K562 (cell line): ENCODE results near the gene SMURF1. TPM values are rescaled to one million over a fixed set of nuclear protein-coding genes. Genes with fewer than 3 reads are reported as not detected.

Source experiments
- ATAC-seq: fragments of 200-7000 bp; cut with Tn5 transposase; 3 replicates; pipeline ENCODE4 v1.9.1; 2020; ENCODE audit warnings: moderate library complexity
- BruUV-seq: library from RNA; stranded (reverse); fragments of 400-500 nt; replicated peaks from 2 replicates; lab custom pipeline; 2021; lab: Mats Ljungman, UMichigan
- CTCF ChIA-PET: fragments of 300-600 bp; formaldehyde crosslinking; extraction: SDS; loops from one replicate; lab custom pipeline; 2021; ENCODE audit warnings: low intra/inter-chr PET ratio; lab: Yijun Ruan, JAX
- POLR2A ChIA-PET: fragments of 300-600, 350-650 bp; sonication (Branson Sonifier 250); formaldehyde crosslinking; extraction: SDS; loops from one replicate; lab custom pipeline; 2021; ENCODE audit warnings: antibody characterized with exemption, inconsistent platforms; lab: Yijun Ruan, JAX
- DNase-seq, 4 experiments: peaks; one replicate each; pipeline versions ENCODE4 v3.0.0 to v3.0.0-alpha.2; 2011 to 2018; ENCODE audit warnings: low spot score in 3 of 4, mixed read lengths in 3 of 4; ENCODE audit errors: extremely low read depth in 1 of 4
- FAIRE-seq: peaks from 2 replicates; lab custom pipeline; 2011; peaks lifted over from hg19 to GRCh38; lab: Jason Lieb, UNC
- H2AFZ ChIP-seq: 2 replicates; pipeline ENCODE4 v1.6.0; 2011; ENCODE audit warnings: low read depth, low read length, control low read depth, inconsistent platforms
- H3K27ac ChIP-seq: fragments of 200-600 bp; 3 replicates; pipeline ENCODE4 v1.8.0; 2011; ENCODE audit warnings: low read depth, mild to moderate bottlenecking, control low read depth, inconsistent platforms, low read length, moderate library complexity, mixed read lengths; ENCODE audit errors: extremely low read depth
- H3K27me3 ChIP-seq, 2 experiments: fragments of 300-600 bp in 1 of 2; 2 replicates in 1 of 2; 3 replicates in 1 of 2; pipeline versions ENCODE4 v1.6.0 to v1.8.0; 2011; ENCODE audit warnings: inconsistent platforms in 2 of 2, low read length in 2 of 2, mild to moderate bottlenecking in 1 of 2, mixed read lengths in 1 of 2, moderate library complexity in 1 of 2; ENCODE audit not compliant: control insufficient read depth in 2 of 2, insufficient read depth in 2 of 2
- H3K36me3 ChIP-seq: fragments of 300-600 bp; 3 replicates; pipeline ENCODE4 v1.8.0; 2011; ENCODE audit warnings: mild to moderate bottlenecking, low read length, inconsistent platforms; ENCODE audit not compliant: control insufficient read depth, insufficient read depth
- H3K4me1 ChIP-seq, 2 experiments: fragments of 200-600 bp in 1 of 2; replicated peaks in 1 of 2; 2 replicates in 1 of 2; 3 replicates in 1 of 2; pipeline versions ENCODE4 v1.5.1 to v1.8.0; 2011; ENCODE audit warnings: inconsistent platforms in 2 of 2, low read length in 2 of 2, mild to moderate bottlenecking in 1 of 2, mixed read lengths in 1 of 2, moderate library complexity in 1 of 2; ENCODE audit not compliant: control insufficient read depth in 2 of 2, insufficient read depth in 2 of 2
- H3K4me2 ChIP-seq: 2 replicates; pipeline ENCODE4 v1.6.1; 2011; ENCODE audit warnings: low read length, control low read depth, inconsistent platforms, mixed read lengths; ENCODE audit not compliant: insufficient read depth
- H3K4me3 ChIP-seq: fragments of 200-600 bp; sonication (generic), shearing (Covaris generic); 2 replicates; pipeline ENCODE4 v1.5.1; 2016; ENCODE audit warnings: control low read depth, inconsistent platforms
- H3K79me2 ChIP-seq: fragments of 200-600 bp; 3 replicates; pipeline ENCODE4 v1.8.0; 2011; ENCODE audit warnings: low read length, inconsistent platforms; ENCODE audit not compliant: control insufficient read depth, insufficient read depth
- H3K9ac ChIP-seq, 2 experiments: 2 replicates each; pipeline versions ENCODE4 v1.6.0 to v1.6.1; 2011; ENCODE audit warnings: low read depth in 2 of 2, low read length in 2 of 2, control low read depth in 1 of 2, inconsistent platforms in 1 of 2, mild to moderate bottlenecking in 1 of 2, mixed read lengths in 1 of 2; ENCODE audit not compliant: insufficient read depth in 1 of 2
- H3K9me1 ChIP-seq: one replicate; pipeline ENCODE4 v1.6.0; 2011; ENCODE audit warnings: inconsistent platforms, mild to moderate bottlenecking, low read length, moderate library complexity; ENCODE audit not compliant: control insufficient read depth, insufficient read depth
- H3K9me3 ChIP-seq: replicated peaks from 2 replicates; pipeline ENCODE4 v1.5.1; 2011; ENCODE audit warnings: low read depth, low read length, inconsistent platforms; ENCODE audit not compliant: control insufficient read depth, insufficient read depth
- H4K20me1 ChIP-seq: replicated peaks from 2 replicates; pipeline ENCODE4 v1.6.1; 2011; ENCODE audit warnings: low read length, inconsistent platforms, mixed read lengths; ENCODE audit not compliant: control insufficient read depth, insufficient read depth
- DDX20 ChIP-seq: fragments of 450-650 bp; IDR thresholded peaks from 2 replicates; pipeline ENCODE4 v1.6.1; 2016; ENCODE audit warnings: missing genetic modification characterization, low read depth, mild to moderate bottlenecking, missing compliant biosample characterization, moderate library complexity
- FOXP1 ChIP-seq: sonication (generic); formaldehyde crosslinking; IDR thresholded peaks from 2 replicates; pipeline ENCODE4 v1.8.0; 2022; ENCODE audit warnings: mild to moderate bottlenecking, missing genetic modification reagents
- HLTF ChIP-seq: fragments of 450-650 bp; IDR thresholded peaks from 2 replicates; pipeline ENCODE4 v1.6.1; 2016
- JUND ChIP-seq, 2 experiments: IDR thresholded peaks; 2 replicates in 1 of 2; 3 replicates in 1 of 2; pipeline ENCODE4 v1.6.1; 2011; ENCODE audit warnings: borderline replicate concordance in 2 of 2, low read depth in 2 of 2, low read length in 2 of 2, improper control_type of control experiment in 1 of 2, missing biosample characterization in 1 of 2, missing genetic modification characterization in 1 of 2, missing genetic modification reagents in 1 of 2
- MEIS2 ChIP-seq: fragments of 450-650 bp; IDR thresholded peaks from 2 replicates; pipeline ENCODE4 v1.6.1; 2014; ENCODE audit warnings: mild to moderate bottlenecking; ENCODE audit not compliant: partially characterized antibody
- PCBP2 ChIP-seq: fragments of 200-400 bp; formaldehyde crosslinking; IDR thresholded peaks from 2 replicates; pipeline ENCODE4 v1.6.1; 2018; ENCODE audit warnings: low read length, low read depth, mild to moderate bottlenecking, moderate library complexity; ENCODE audit not compliant: poor library complexity, severe bottlenecking
- PRPF4 ChIP-seq: fragments of 200-400 bp; formaldehyde crosslinking; IDR thresholded peaks from one replicate; pipeline ENCODE4 v1.6.1; 2017; ENCODE audit warnings: low read length, low read depth, mild to moderate bottlenecking; ENCODE audit not compliant: insufficient read depth, poor library complexity, severe bottlenecking
- RUNX1 ChIP-seq: sonication (generic); IDR thresholded peaks from 2 replicates; pipeline ENCODE4 v1.6.1; 2016; ENCODE audit warnings: antibody characterized with exemption, low read depth
- ZNF324 ChIP-seq: fragments of 250-450 bp; sonication (Bioruptor Pico); IDR thresholded peaks from 2 replicates; pipeline ENCODE4 v1.4.0; 2020; ENCODE audit warnings: mild to moderate bottlenecking
- whole genome bisulfite sequencing: fragments of 100-300 bp; shearing (Covaris generic); methylation state at CpG from one replicate; pipeline ENCODE4 v1.1.6; 2016; ENCODE audit warnings: low coverage, mixed read lengths; ENCODE audit not compliant: insufficient coverage; ENCODE audit errors: missing lambda C conversion rate; 5-methylcytosine and 5-hydroxymethylcytosine counted together
- in situ Hi-C: fragments of 300-500 bp; cut with MboI; formaldehyde crosslinking; loops from 4 replicates; pipeline ENCODE4 v1.15.0; 2018; ENCODE audit warnings: inconsistent platforms, mixed read lengths
- intact Hi-C: fragments of 100-400 bp; cut with micrococcal nuclease; formaldehyde crosslinking; loops from 2 replicates; pipeline ENCODE4 v1.14.2; 2022
- polyA plus RNA-seq, 8 experiments: library from polyadenylated mRNA; depleted of rRNA in 4 of 8; stranded (reverse) in 5 of 8; unstranded in 3 of 8; fragments of >200 nt; fragmentation: Nextera tagmentation in 2 of 8; fragmentation: Illumina TruSeq in 1 of 8; extraction: Ambion mirVana in 2 of 8; extraction: Trizol in 1 of 8; gene quantifications; 2 replicates each; pipeline versions ENCODE4 v1.2.1 to v1.2.3, GENCODE V29; 2011 to 2014; ENCODE audit warnings: inconsistent platforms in 1 of 8, missing spikeins in 1 of 8
- total RNA-seq, 7 experiments: library from RNA; depleted of rRNA in 6 of 7; stranded (reverse); fragments of >200 nt in 6 of 7; fragmentation: Illumina TruSeq in 2 of 7; extraction: Trizol in 2 of 7; gene quantifications; 2 replicates each; pipeline versions ENCODE4 v1.2.1 to v1.2.3, GENCODE V29; 2011 to 2021; ENCODE audit warnings: low replicate concordance in 1 of 7
- TF ChIP-seq, protein P1 (sequence below): fragments of 250-450 bp; sonication (Bioruptor Pico); IDR thresholded peaks from 2 replicates; pipeline ENCODE4 v1.4.0; 2020; ENCODE audit warnings: borderline replicate concordance

SMURF1 gene
- total and polyA plus RNA-seq, 9 of the 15 experiments (the other 6 are each of a cell fraction or from before 2014, with no cell fraction given): 1.0 to 20.1 (median 12.6) TPM

DNA sequence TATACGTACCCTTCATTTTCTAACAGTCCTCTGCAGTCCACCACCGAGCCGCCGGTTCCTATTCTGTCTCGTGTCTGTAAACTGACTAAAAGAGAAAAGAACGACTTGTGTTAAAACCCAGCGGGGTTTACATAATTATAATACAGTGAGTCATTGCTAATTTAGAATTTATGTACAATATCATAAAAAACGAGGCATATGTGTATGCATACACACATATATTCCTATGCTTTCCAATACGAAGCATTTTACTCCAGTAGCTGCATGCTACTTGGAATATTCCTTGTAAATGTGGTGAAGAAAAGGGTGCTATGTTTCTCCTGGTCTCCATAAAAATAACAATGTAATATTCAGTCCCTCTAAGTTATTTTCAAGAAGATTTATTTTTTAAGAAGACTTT is 89.1 kb downstream of the SMURF1 start:
- no peak for FAIRE-seq
- no peaks in the 10 kb centered on the region for H3K27me3 ChIP-seq
- no peaks in the 10 kb centered on the region for H4K20me1 ChIP-seq
- ChIA-PET POLR2A (no interaction called here), CTCF (no interaction called here)
- 93% methylated on average over 9 of the region's 9 CpGs for whole genome bisulfite sequencing
- H3K9me3 ChIP-seq: no peaks in the 10 kb centered on the region
- DNase-seq: no peak
- no peak overlapping the region for H3K4me3 ChIP-seq
- no peak overlapping the region for H3K9ac ChIP-seq
- peaks cover 61% of the 10 kb centered on the region for H3K36me3 ChIP-seq
- 0 out of 5 replicates have a peak, but pooled peaks cover 0 to 3% of the 10 kb centered on the region in 2 experiments for H3K4me1 ChIP-seq
- BruUV-seq: no TSS peak
- no peak for TF ChIP-seq MEIS2
- no peak for TF ChIP-seq HLTF
- TF ChIP-seq FOXP1 (CRISPR knock-in tag): no peak
- TF ChIP-seq PCBP2: no peak
- TF ChIP-seq RUNX1: no peak
- intact Hi-C loops: no loop called here
- H3K9me1 ChIP-seq: no peaks in the 10 kb centered on the region
- H3K79me2 ChIP-seq: no peaks in the 10 kb centered on the region
- no peak overlapping the region for H3K27ac ChIP-seq
- no peak overlapping the region for H3K4me2 ChIP-seq
- in situ Hi-C loops: no loop called here
- ATAC-seq: no peak
- no peak overlapping the region for H2AFZ ChIP-seq

DNA sequence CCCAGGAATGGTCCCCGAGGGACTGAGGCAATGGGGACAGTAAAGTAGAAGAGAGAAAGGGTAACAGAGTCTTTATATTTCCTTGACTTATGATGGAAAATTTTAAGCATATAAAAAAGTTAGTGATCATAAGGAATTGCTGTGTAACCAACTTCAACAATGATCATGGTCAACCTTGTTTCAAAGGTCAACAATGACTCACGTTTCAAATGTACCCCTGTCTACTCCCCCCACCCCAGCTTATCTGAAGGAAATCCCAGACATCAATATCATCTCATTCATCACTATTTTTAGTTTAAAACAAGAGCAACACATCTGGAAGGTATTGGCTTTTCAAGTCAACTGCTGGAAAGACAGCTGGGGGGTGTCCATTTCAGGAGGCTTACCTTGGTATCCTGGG is 92.9 kb downstream of the SMURF1 start:
- TF ChIP-seq PRPF4 (no peak), DDX20 (no peak), ZNF324 (no peak), JUND (IDR thresholded peaks at IDR 0.05; ENCODE audit: borderline replicate concordance, low read depth, low read length) (0 out of 2 replicates have a peak, but pooled peaks have one; percentile 4), JUND (tag; IDR thresholded peaks at IDR 0.05; ENCODE audit: borderline replicate concordance, low read depth, low read length) (no peak)
- TF ChIP-seq, protein P1, sequence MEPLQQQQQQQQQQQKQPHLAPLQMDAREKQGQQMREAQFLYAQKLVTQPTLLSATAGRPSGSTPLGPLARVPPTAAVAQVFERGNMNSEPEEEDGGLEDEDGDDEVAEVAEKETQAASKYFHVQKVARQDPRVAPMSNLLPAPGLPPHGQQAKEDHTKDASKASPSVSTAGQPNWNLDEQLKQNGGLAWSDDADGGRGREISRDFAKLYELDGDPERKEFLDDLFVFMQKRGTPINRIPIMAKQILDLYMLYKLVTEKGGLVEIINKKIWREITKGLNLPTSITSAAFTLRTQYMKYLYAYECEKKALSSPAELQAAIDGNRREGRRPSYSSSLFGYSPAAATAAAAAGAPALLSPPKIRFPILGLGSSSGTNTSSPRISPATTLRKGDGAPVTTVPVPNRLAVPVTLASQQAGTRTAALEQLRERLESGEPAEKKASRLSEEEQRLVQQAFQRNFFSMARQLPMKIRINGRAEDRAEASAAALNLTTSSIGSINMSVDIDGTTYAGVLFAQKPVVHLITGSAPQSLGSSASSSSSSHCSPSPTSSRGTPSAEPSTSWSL (CRISPR knock-in tag): no peak
- H4K20me1 ChIP-seq: no peaks in the 10 kb centered on the region
- ChIA-PET POLR2A (interaction anchor here (0.7 kb wide), 1 partner anchor 47 kb away, joined by 6 read pairs; no protein-coding TSS in a partner anchor), CTCF (no interaction called here)
- DNase-seq: no peak
- FAIRE-seq: no peak
- H3K9me3 ChIP-seq: no peaks in the 10 kb centered on the region
- no peak overlapping the region for H3K27ac ChIP-seq
- H3K79me2 ChIP-seq: no peaks in the 10 kb centered on the region
- peaks cover 76% of the 10 kb centered on the region for H3K36me3 ChIP-seq
- ATAC-seq: no peak
- 56% methylated on average over 2 of the region's 2 CpGs for WGBS
- H3K4me1 ChIP-seq: 0 out of 5 replicates have a peak, but pooled peaks cover 0 to 3% of the 10 kb centered on the region in 2 experiments
- in situ Hi-C loops: no loop called here
- BruUV-seq: no TSS peak
- H3K9me1 ChIP-seq: no peaks in the 10 kb centered on the region
- H3K4me2 ChIP-seq: no peak overlapping the region
- no peaks in the 10 kb centered on the region for H3K27me3 ChIP-seq
- no peak overlapping the region for H3K4me3 ChIP-seq
- H3K9ac ChIP-seq: no peak overlapping the region
- intact Hi-C loops: no loop called here
- H2AFZ ChIP-seq: no peak overlapping the region
